Rectal smooth muscle tissue (tissue), 1 donor: Measurements from ENCODE around the gene SRM.
"Not testable (repeated sequence)": the region's sequence is repeated elsewhere in the genome, so short reads cannot be mapped to it uniquely, and the experiment has no call there.

Experiments
- H3K27ac ChIP-seq: one replicate; pipeline ENCODE4 v1.7.0; 2013; ENCODE audit warnings: low read depth, low read length, inconsistent platforms
- H3K27me3 ChIP-seq: one replicate; pipeline ENCODE4 v1.7.0; 2013; ENCODE audit warnings: low read length; ENCODE audit not compliant: control insufficient read depth, insufficient read depth
- H3K36me3 ChIP-seq: one replicate; pipeline ENCODE4 v1.7.0; 2013; ENCODE audit warnings: low read length; ENCODE audit not compliant: control insufficient read depth, insufficient read depth
- H3K4me1 ChIP-seq: one replicate; pipeline ENCODE4 v1.7.0; 2013; ENCODE audit warnings: low read length; ENCODE audit not compliant: control insufficient read depth, insufficient read depth
- H3K4me3 ChIP-seq: one replicate; pipeline ENCODE4 v1.7.0; 2013; ENCODE audit warnings: low read length
- H3K9ac ChIP-seq: one replicate; pipeline ENCODE4 v1.7.0; 2013; ENCODE audit warnings: low read length

SRM gene

DNA sequence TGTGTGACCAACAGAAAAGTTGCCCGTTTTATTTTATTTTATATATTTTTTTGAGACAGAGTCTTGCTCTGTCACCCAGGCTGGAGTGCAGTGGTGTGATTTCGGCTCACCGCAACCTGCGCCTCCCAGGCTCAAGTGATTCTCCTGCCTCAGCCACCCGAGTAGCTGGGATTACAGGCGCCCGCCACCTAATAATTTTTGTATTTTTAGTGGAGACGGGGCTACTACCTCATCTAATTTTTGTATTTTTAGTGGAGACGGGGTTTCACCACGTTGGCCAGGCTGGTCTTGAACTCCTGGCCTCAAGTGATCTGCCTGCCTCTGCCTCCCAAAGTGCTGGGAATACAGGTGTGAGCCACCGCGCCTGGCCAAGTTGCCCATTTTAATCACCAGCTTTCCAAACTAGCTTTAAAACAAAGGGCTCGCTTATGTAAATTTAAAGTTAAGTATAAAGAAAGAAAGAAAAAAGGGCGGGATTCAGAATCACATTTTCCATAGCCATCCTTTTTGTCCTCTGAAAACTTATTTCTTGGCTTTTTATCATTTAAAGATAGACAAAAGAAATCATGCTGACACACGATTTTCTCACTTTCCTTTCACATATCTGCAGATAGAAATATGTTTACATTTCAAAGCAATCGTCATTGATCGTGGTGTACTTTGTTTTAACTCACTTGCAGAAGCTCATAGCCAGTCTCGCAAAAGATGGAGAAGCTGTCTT is 22.6 kb downstream of the SRM start:
- H3K4me3 ChIP-seq, H3K9ac ChIP-seq, H3K27me3 ChIP-seq, H3K27ac ChIP-seq, H3K4me1 ChIP-seq, H3K36me3 ChIP-seq: not testable (repeated sequence)

DNA sequence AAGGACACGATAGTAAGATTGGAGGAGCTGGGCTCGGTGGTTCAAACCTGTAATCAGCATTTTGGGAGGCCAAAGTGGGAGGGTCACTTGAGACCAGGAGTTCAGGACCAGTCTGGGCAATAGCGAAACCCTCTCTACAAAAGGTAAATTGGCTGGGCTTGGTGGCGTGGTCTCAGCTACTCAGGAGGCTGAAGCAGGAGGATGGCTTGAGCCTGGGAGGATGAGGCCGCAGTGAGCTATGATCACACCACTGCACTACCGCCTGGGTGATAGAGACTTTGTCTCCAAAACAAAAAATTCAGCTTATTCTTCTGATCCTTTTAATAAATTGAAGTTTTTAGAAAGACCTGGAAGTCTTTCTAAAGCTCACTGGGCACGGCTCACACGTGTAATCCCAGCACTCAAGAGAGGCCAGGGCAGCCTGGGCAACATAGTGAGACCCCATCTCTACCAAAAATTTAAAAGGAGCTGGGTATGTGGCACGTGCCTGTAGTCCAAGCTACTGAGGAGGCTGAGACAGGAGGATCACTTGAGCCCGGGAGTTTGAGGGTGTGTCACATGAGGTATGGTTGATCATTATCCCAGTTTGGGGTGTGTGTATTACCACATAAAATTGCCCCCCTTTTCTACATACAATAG is 28.1 kb downstream of the SRM start:
- Histone ChIP-seq H3K27me3 (no peaks in the 10 kb centered on the region), H3K4me1 (no peaks in the 10 kb centered on the region), H3K27ac (no peak overlapping the region), H3K9ac (no peak overlapping the region), H3K4me3 (no peak overlapping the region), H3K36me3 (peaks cover 4% of the 10 kb centered on the region)

DNA sequence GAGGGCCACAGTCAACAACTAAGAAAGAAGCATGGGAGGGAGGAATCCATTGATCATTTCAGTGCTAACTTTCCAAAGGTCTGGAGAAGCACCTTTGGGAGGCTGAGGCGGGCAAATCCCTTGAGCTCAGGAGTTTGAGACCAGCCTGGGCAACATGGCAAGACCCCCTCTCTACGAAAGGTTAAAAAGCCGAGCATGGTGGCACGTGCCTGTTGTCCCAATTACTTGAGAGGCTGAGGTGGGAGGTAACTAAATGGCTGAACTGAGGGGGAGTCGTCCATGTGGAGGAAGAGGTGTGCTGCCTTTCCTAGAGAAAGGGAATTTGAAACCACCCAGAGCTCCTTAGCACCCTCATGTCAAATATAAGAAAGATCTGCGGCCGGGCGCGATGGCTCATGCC is 29.0 kb downstream of the SRM start:
- Histone ChIP-seq H3K9ac (no peak overlapping the region), H3K4me3 (no peak overlapping the region), H3K36me3 (peaks cover 7% of the 10 kb centered on the region), H3K4me1 (no peaks in the 10 kb centered on the region), H3K27ac (no peak overlapping the region), H3K27me3 (no peaks in the 10 kb centered on the region)

DNA sequence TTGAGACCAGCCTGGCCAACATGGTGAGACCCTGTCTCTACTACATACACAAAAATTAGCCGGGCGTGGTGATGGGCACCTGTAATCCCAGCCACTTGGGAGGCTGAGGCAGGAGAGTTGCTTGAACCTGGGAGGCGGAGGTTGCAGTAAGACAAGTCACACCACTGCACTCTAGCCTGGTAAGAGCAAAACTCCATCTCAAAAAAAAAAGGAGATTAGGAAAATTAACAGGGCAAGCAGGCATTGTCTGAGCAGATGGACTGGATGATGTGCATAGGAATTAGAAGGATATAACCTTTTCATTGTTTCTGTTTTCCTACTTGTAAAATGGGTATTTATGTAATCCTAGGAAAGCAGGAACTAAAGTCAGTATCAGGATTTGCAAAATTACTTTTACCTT is 31.8 kb downstream of the SRM start:
- H3K9ac ChIP-seq: no peak overlapping the region
- H3K4me3 ChIP-seq: no peak overlapping the region
- H3K27me3 ChIP-seq: no peaks in the 10 kb centered on the region
- no peak overlapping the region for H3K27ac ChIP-seq
- H3K4me1 ChIP-seq: no peaks in the 10 kb centered on the region
- H3K36me3 ChIP-seq: peaks cover 15% of the 10 kb centered on the region

DNA sequence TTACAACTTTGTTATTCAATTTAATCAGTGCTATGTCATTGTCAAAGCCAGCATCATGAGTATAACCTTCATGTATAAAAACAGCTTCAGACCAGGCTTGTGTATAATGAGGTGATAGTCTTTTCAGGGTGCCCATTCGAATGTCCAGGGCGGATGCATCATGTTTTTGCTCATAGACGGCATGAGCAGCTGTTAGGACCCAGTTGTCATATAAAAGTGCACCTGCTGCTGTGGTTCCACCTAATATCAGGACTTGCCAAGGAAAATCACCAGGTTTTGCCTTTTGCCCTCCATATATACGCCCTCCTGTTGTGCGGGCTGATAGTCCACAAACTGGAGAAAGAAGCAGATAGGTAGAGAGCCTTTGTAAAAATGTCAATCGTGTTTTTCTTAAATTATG is 32.5 kb downstream of the SRM start:
- Histone ChIP-seq H3K27ac (no peak overlapping the region), H3K4me3 (no peak overlapping the region), H3K36me3 (peaks cover 17% of the 10 kb centered on the region), H3K9ac (no peak overlapping the region), H3K4me1 (no peaks in the 10 kb centered on the region), H3K27me3 (no peaks in the 10 kb centered on the region)

DNA sequence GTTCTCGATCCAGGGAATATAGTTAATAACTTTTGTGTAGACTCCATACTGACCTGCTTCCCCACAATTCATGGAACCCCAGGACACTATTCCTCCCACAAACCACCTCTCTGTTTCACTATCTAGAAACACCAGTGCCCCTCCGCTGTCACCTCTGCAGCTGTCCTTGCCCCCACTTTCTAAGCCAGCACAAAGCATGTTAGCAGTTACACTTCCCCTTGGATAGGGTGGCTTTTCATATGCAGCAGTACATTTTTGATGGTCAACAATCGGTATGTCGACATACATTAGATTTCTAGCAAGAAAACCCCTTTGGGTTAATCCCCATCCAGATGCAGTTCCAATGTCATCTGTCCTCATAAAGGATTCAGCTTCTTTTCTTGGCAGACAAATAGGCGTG is 32.9 kb downstream of the SRM start:
- no peak overlapping the region for H3K4me3 ChIP-seq
- no peak overlapping the region for H3K9ac ChIP-seq
- no peaks in the 10 kb centered on the region for H3K27me3 ChIP-seq
- H3K27ac ChIP-seq: no peak overlapping the region
- H3K36me3 ChIP-seq: peaks cover 21% of the 10 kb centered on the region
- no peaks in the 10 kb centered on the region for H3K4me1 ChIP-seq

DNA sequence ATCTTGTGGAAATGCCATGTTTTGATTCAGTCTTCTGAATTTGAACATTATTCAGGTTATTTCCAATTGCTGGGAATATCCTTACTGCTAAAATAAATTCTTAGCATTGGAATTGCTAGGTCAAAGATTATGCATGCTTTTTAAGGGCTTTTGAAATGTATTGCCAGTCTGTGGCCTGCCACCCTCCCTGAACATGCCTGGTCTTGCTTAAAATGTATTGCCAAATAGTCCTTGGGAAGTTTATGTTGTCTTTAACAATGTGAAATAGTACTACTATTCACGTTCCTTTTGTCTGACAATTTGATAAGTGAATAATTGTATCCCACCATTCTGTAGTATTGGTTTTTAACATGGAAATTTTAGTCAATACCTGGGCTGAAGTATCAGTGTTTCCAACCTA is 33.8 kb downstream of the SRM start:
- Histone ChIP-seq H3K27me3 (no peaks in the 10 kb centered on the region), H3K4me1 (no peaks in the 10 kb centered on the region), H3K27ac (no peak overlapping the region), H3K9ac (no peak overlapping the region), H3K4me3 (no peak overlapping the region), H3K36me3 (peaks cover 28% of the 10 kb centered on the region)

DNA sequence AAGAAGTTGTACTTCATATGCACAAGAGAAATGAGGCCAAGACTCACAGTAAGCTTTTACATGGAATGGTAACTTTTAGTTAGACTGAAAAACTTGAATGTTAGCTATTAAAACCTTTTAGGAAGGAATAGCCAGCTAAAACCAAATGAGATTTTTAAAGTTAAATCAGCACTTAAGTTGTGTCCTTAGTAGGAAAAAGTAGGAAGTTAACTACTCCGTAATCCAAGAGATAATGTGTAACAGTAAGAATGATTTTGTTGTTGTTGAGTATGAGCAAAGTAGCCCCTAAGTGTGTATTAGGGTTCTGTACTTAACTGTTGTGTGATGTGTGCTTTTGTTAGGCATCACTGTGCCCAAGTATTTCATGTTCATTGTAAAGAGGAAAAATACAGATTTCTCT is 34.2 kb downstream of the SRM start:
- no peak overlapping the region for H3K9ac ChIP-seq
- H3K27me3 ChIP-seq: no peaks in the 10 kb centered on the region
- H3K36me3 ChIP-seq: peaks cover 32% of the 10 kb centered on the region
- no peaks in the 10 kb centered on the region for H3K4me1 ChIP-seq
- no peak overlapping the region for H3K4me3 ChIP-seq
- no peak overlapping the region for H3K27ac ChIP-seq

DNA sequence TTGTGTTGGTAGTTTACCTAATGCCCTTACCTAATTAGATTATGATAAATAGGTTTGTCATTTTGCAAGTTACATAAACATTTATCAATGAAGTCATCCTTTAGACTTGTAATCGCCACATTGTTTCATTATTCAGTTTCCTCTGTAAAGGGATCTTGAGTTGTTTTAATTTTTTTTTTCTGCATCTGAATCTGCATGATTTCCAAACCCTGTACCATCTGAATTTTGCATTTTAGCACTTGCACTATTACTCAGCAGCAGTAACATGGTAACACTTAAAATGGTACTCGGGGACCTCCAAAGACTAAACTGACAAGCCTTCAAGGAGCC is 35.0 kb downstream of the SRM start:
- H3K27ac ChIP-seq: no peak overlapping the region

DNA sequence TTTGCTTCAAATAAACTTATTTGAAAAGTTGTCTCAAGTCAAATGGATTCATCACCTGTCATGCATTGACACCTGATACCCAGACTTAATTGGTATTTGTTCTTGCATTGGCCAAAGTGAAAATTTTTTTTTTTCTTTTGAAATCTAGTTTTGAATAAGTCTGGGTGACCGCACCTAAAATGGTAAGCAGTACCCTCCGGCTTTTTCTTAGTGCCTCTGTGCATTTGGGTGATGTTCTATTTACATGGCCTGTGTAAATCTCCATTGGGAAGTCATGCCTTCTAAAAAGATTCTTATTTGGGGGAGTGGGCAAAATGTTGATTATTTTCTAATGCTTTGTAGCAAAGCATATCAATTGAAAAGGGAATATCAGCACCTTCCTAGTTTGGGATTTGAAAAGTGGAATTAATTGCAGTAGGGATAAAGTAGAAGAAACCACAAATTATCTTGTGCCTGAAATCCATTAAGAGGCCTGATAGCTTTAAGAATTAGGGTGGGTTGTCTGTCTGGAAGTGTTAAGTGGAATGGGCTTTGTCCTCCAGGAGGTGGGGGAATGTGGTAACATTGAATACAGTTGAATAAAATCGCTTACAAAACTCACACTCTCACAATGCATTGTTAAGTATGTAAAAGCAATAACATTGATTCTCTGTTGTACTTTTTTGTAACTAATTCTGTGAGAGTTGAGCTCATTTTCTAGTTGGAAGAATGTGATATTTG is 35.5 kb downstream of the SRM start:
- Histone ChIP-seq H3K27ac (no peak overlapping the region), H3K36me3 (peaks cover 40% of the 10 kb centered on the region), H3K4me3 (no peak overlapping the region), H3K9ac (no peak overlapping the region), H3K27me3 (no peaks in the 10 kb centered on the region), H3K4me1 (no peaks in the 10 kb centered on the region)

More for the DNA sequence above, 35.0 kb downstream of the SRM start:
- Histone ChIP-seq H3K36me3 (peaks cover 38% of the 10 kb centered on the region), H3K9ac (no peak overlapping the region), H3K27me3 (no peaks in the 10 kb centered on the region), H3K4me1 (no peaks in the 10 kb centered on the region), H3K4me3 (no peak overlapping the region)

DNA sequence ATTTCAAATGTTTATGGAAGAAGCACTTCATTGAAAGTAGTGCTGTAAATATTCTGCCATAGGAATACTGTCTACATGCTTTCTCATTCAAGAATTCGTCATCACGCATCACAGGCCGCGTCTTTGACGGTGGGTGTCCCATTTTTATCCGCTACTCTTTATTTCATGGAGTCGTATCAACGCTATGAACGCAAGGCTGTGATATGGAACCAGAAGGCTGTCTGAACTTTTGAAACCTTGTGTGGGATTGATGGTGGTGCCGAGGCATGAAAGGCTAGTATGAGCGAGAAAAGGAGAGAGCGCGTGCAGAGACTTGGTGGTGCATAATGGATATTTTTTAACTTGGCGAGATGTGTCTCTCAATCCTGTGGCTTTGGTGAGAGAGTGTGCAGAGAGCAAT is 36.6 kb downstream of the SRM start:
- H3K27ac ChIP-seq: no peak overlapping the region
- no peak overlapping the region for H3K9ac ChIP-seq
- no peaks in the 10 kb centered on the region for H3K4me1 ChIP-seq
- peaks cover 42% of the 10 kb centered on the region for H3K36me3 ChIP-seq
- no peak overlapping the region for H3K4me3 ChIP-seq
- H3K27me3 ChIP-seq: no peaks in the 10 kb centered on the region

DNA sequence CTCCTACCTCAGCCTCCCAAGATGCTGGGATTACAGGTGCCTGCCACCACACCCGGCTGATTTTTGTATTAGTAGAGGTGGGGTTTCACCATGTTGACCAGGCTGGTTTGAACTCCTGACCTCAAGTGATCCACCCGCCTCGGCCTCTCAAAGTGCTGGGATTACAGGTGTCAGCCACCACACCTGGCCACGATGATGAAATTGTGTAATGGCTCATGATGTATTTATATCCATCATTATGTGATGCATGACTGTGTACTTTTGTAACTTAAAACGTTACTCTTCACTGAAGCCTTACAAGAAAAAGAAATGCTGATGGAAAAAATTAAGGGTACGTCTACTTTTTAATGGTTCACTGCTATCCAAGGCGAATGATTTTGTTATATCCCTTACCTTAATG is 39.8 kb downstream of the SRM start:
- Histone ChIP-seq H3K4me3 (no peak overlapping the region), H3K4me1 (no peaks in the 10 kb centered on the region), H3K27ac (no peak overlapping the region), H3K9ac (no peak overlapping the region), H3K27me3 (no peaks in the 10 kb centered on the region), H3K36me3 (peaks cover 42% of the 10 kb centered on the region)

DNA sequence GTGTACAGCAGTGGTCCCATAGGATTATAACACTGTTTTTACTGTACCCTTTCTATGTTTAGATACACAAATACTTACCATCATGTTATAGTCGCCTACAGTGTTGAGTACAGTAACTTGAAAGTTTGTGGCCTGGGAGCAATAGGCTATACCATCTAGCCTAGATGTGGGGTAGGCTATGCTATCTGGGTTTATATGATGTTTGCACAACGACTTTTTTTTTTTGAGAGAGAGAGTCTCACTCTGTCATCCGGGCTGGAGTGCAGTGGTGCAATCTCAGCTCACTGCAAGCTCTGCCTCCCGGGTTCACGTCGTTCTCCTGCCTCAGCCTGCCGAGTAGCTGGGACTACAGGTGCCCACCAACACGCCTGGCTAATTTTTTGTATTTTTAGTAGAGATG is 40.5 kb downstream of the SRM start:
- H3K9ac ChIP-seq, H3K4me1 ChIP-seq, H3K4me3 ChIP-seq, H3K27ac ChIP-seq, H3K27me3 ChIP-seq: not testable (repeated sequence)
- H3K36me3 ChIP-seq: peaks cover 44% of the 10 kb centered on the region
